H1 (cell line): ENCODE results near the gene CRTAC1. TPM values are rescaled to one million over a fixed set of nuclear protein-coding genes. Genes with fewer than 3 reads are reported as not detected.

Experiments used
- CTCF ChIA-PET: fragments of 300-600 bp; sonication (Branson Sonifier 250); formaldehyde crosslinking; loops from one replicate; lab custom pipeline; 2021; ENCODE audit not compliant: partially characterized antibody; lab: Charles Lee
- POLR2A ChIA-PET: fragments of 300-600 bp; sonication (Branson Sonifier 250); formaldehyde crosslinking; loops from one replicate; lab custom pipeline; 2021; ENCODE audit warnings: inconsistent platforms; ENCODE audit not compliant: partially characterized antibody; lab: Charles Lee
- DNase-seq, 2 experiments: peaks; one replicate each; pipeline versions ENCODE4 v3.0.0 to v3.0.0-alpha.2; 2010 to 2022; ENCODE audit warnings: low spot score in 2 of 2, low read depth in 1 of 2, mixed read lengths in 1 of 2
- FAIRE-seq: peaks from 2 replicates; lab custom pipeline; 2011; peaks lifted over from hg19 to GRCh38; lab: Jason Lieb, UNC
- H2AFZ ChIP-seq: 2 replicates; pipeline ENCODE4 v1.8.1; 2012; ENCODE audit warnings: low read length, inconsistent platforms
- H2AK5ac ChIP-seq: 2 replicates; pipeline ENCODE4 v1.6.1; 2013; ENCODE audit warnings: low read depth, low read length
- H2BK120ac ChIP-seq: replicated peaks from 2 replicates; pipeline ENCODE3; 2013; ENCODE audit warnings: low read depth, low read length, inconsistent platforms
- H2BK12ac ChIP-seq: 2 replicates; pipeline ENCODE4 v1.6.1; 2013; ENCODE audit warnings: low read depth, low read length
- H2BK15ac ChIP-seq: 2 replicates; pipeline ENCODE4 v1.6.1; 2013; ENCODE audit warnings: low read length
- H2BK20ac ChIP-seq: 2 replicates; pipeline ENCODE4 v1.6.1; 2013; ENCODE audit warnings: low read length
- H2BK5ac ChIP-seq: 2 replicates; pipeline ENCODE4 v1.6.1; 2013; ENCODE audit warnings: low read depth, low read length
- H3K14ac ChIP-seq: 2 replicates; pipeline ENCODE4 v1.6.1; 2013; ENCODE audit warnings: inconsistent platforms; ENCODE audit not compliant: insufficient read length
- H3K18ac ChIP-seq: 2 replicates; pipeline ENCODE4 v1.6.1; 2013; ENCODE audit warnings: low read length; ENCODE audit errors: extremely low read depth
- H3K23ac ChIP-seq: 2 replicates; pipeline ENCODE4 v1.6.1; 2013; ENCODE audit warnings: inconsistent platforms; ENCODE audit not compliant: insufficient read length
- H3K23me2 ChIP-seq: 2 replicates; pipeline ENCODE4 v1.6.1; 2013; ENCODE audit warnings: low read depth, low read length
- H3K27ac ChIP-seq: 2 replicates; pipeline ENCODE4 v1.6.1; 2011; ENCODE audit warnings: low read depth, low read length, inconsistent platforms
- H3K27me3 ChIP-seq, 4 experiments: replicated peaks in 1 of 4; 1 replicate in 1 of 4; 2 replicates in 3 of 4; pipeline versions ENCODE4 v1.6.1 to v1.8.1; 2011 to 2013; ENCODE audit warnings: low read length in 3 of 4, mild to moderate bottlenecking in 3 of 4, inconsistent platforms in 2 of 4, mixed read lengths in 2 of 4, moderate library complexity in 1 of 4; ENCODE audit not compliant: control insufficient read depth in 3 of 4, insufficient read depth in 3 of 4; ENCODE audit errors: extremely low read depth in 1 of 4
- H3K36me3 ChIP-seq, 4 experiments: 2 replicates each; pipeline versions ENCODE4 v1.6.1 to v1.8.1; 2011 to 2013; ENCODE audit warnings: mild to moderate bottlenecking in 4 of 4, low read length in 3 of 4, moderate library complexity in 2 of 4, control low read depth in 1 of 4, inconsistent platforms in 1 of 4; ENCODE audit not compliant: insufficient read depth in 4 of 4, control insufficient read depth in 2 of 4
- H3K4ac ChIP-seq: replicated peaks from 2 replicates; pipeline ENCODE3; 2013; ENCODE audit warnings: low read length, low read depth, mixed read lengths, inconsistent platforms; ENCODE audit not compliant: insufficient read length
- H3K4me1 ChIP-seq, 4 experiments: replicated peaks in 1 of 4; 1 replicate in 1 of 4; 2 replicates in 3 of 4; pipeline versions ENCODE4 v1.6.1 to v1.8.1; 2011 to 2013; ENCODE audit warnings: low read length in 3 of 4, inconsistent platforms in 2 of 4, mixed read lengths in 1 of 4; ENCODE audit not compliant: insufficient read depth in 4 of 4, control insufficient read depth in 3 of 4
- H3K4me2 ChIP-seq, 2 experiments: 2 replicates each; pipeline versions ENCODE4 v1.6.1 to v1.8.1; 2011 to 2013; ENCODE audit warnings: low read depth in 2 of 2, low read length in 2 of 2, control low read depth in 1 of 2, inconsistent platforms in 1 of 2, mild to moderate bottlenecking in 1 of 2; ENCODE audit not compliant: insufficient read depth in 1 of 2
- H3K4me3 ChIP-seq, 4 experiments: fragments of 200-600, 300-600 bp in 1 of 4; sonication (generic), shearing (Covaris generic), sonication (Bioruptor Twin) in 1 of 4; 2 replicates each; pipeline versions ENCODE4 v1.5.1 to v1.8.1; 2011 to 2016; ENCODE audit warnings: low read length in 4 of 4, low read depth in 3 of 4, control low read depth in 2 of 4, inconsistent platforms in 2 of 4, mild to moderate bottlenecking in 2 of 4, mixed read lengths in 1 of 4, moderate library complexity in 1 of 4; ENCODE audit not compliant: insufficient read depth in 2 of 4; ENCODE audit errors: extremely low read depth in 1 of 4
- H3K56ac ChIP-seq: replicated peaks from 2 replicates; pipeline ENCODE3; 2013; ENCODE audit warnings: low read depth, mild to moderate bottlenecking, mixed read lengths, low read length, inconsistent platforms; ENCODE audit not compliant: insufficient read length
- H3K79me1 ChIP-seq: 2 replicates; pipeline ENCODE4 v1.6.1; 2013; ENCODE audit warnings: low read depth, low read length, control low read depth
- H3K79me2 ChIP-seq, 2 experiments: 2 replicates each; pipeline versions ENCODE4 v1.6.1 to v1.8.1; 2012 to 2013; ENCODE audit warnings: low read length in 2 of 2, mild to moderate bottlenecking in 2 of 2, inconsistent platforms in 1 of 2; ENCODE audit not compliant: insufficient read depth in 2 of 2, control insufficient read depth in 1 of 2
- H3K9ac ChIP-seq, 4 experiments: replicated peaks in 1 of 4; 1 replicate in 1 of 4; 2 replicates in 3 of 4; pipeline versions ENCODE4 v1.6.1 to v1.8.1; 2011 to 2013; ENCODE audit warnings: low read depth in 3 of 4, low read length in 3 of 4, control low read depth in 2 of 4, mild to moderate bottlenecking in 2 of 4, moderate library complexity in 2 of 4, inconsistent platforms in 1 of 4; ENCODE audit errors: extremely low read depth in 1 of 4
- H3K9me3 ChIP-seq, 2 experiments: 2 replicates each; pipeline versions ENCODE4 v1.6.1 to v1.8.1; 2012 to 2013; ENCODE audit warnings: mild to moderate bottlenecking in 2 of 2, moderate library complexity in 2 of 2, control low read depth in 1 of 2, inconsistent platforms in 1 of 2, low read depth in 1 of 2, low read length in 1 of 2, mixed read lengths in 1 of 2; ENCODE audit not compliant: insufficient read depth in 2 of 2
- H4K20me1 ChIP-seq, 2 experiments: replicated peaks in 1 of 2; 2 replicates each; pipeline versions ENCODE3 to v1.8.1; 2011 to 2013; ENCODE audit warnings: inconsistent platforms in 2 of 2, low read length in 2 of 2, mild to moderate bottlenecking in 1 of 2; ENCODE audit not compliant: insufficient read depth in 2 of 2, control insufficient read depth in 1 of 2
- H4K5ac ChIP-seq: 2 replicates; pipeline ENCODE4 v1.6.1; 2013; ENCODE audit warnings: low read length, low read depth, mixed read lengths, inconsistent platforms; ENCODE audit not compliant: insufficient read length
- H4K8ac ChIP-seq: 2 replicates; pipeline ENCODE4 v1.8.0; 2013; ENCODE audit warnings: mild to moderate bottlenecking, moderate library complexity, low read length, inconsistent platforms; ENCODE audit not compliant: insufficient read depth; ENCODE audit errors: extremely low read depth
- H4K91ac ChIP-seq: replicated peaks from 2 replicates; pipeline ENCODE3; 2013; ENCODE audit warnings: low read length, mixed read lengths, inconsistent platforms; ENCODE audit not compliant: insufficient read length
- KDM5A ChIP-seq: fragments of 200-600 bp; IDR thresholded peaks from 2 replicates; pipeline ENCODE4 v1.7.1; 2012; ENCODE audit warnings: mild to moderate bottlenecking, low read length, inconsistent platforms, mixed read lengths
- NANOG ChIP-seq: IDR thresholded peaks from 2 replicates; pipeline ENCODE4 v1.6.1; 2011; ENCODE audit warnings: low read length, low read depth, mild to moderate bottlenecking, inconsistent platforms; ENCODE audit not compliant: insufficient read depth, poor library complexity, severe bottlenecking
- WGBS, 2 experiments: shearing (Covaris generic) in 1 of 2; methylation state at CpG; one replicate each; pipeline versions ENCODE4 v1.1.6 to v1.1.7; 2013 to 2015; ENCODE audit warnings: low lambda C conversion rate in 2 of 2, mixed read lengths in 2 of 2, inconsistent platforms in 1 of 2, low coverage in 1 of 2, missing lambda C conversion rate in 1 of 2; ENCODE audit not compliant: insufficient replicate concordance in 2 of 2, insufficient coverage in 1 of 2, insufficient read length in 1 of 2; ENCODE audit errors: extremely low coverage in 1 of 2, missing lambda C conversion rate in 1 of 2; 5-methylcytosine and 5-hydroxymethylcytosine counted together
- polyA plus RNA-seq, 7 experiments: library from polyadenylated mRNA; depleted of rRNA in 3 of 7; stranded (reverse) in 5 of 7; unstranded in 2 of 7; fragments of >200 nt in 5 of 7; fragments of 200-250 nt in 2 of 7; gene quantifications; 1 replicate in 5 of 7; 2 replicates in 1 of 7; 4 replicates in 1 of 7; pipeline versions ENCODE4 v1.2.1 to v1.2.3, GENCODE V29; 2011 to 2013; ENCODE audit warnings: missing spikeins in 2 of 7, mixed read lengths in 2 of 7
- total RNA-seq: library from RNA; stranded (reverse); fragmentation: NEBNext Ultra II Directional; extraction: Animal tissue kit (Norgen Biotek cat#: 25700); gene quantifications from 2 replicates; pipeline ENCODE4 v1.2.1, GENCODE V29; 2021

Gene CRTAC1
- total and polyA plus RNA-seq, 2 of the 8 experiments (the other 6 are each of a cell fraction or from before 2014, with no cell fraction given) = 0.91 to 1.2 TPM

GRCh38 chr10:97892506-97892905 lies 137.9 kb downstream of the CRTAC1 start:
- CTCF ChIA-PET = interaction anchor here (1.1 kb wide), 1 partner anchor 99 kb away, joined by 3 read pairs; no protein-coding TSS in a partner anchor
- no peak overlapping the region for H3K4ac ChIP-seq
- no peak for FAIRE-seq

More at GRCh38 chr10:97892506-97892905, 137.9 kb downstream of the CRTAC1 start:
- no peak overlapping the region for H3K4me2 ChIP-seq
- H2AK5ac ChIP-seq = no peak overlapping the region
- no peak overlapping the region for H2BK15ac ChIP-seq
- H3K9ac ChIP-seq = no peak overlapping the region
- H3K23ac ChIP-seq = no peak overlapping the region
- H3K79me1 ChIP-seq = no peaks in the 10 kb centered on the region
- no peak overlapping the region for H3K27ac ChIP-seq
- H3K56ac ChIP-seq = no peak overlapping the region
- no peaks in the 10 kb centered on the region for H3K27me3 ChIP-seq
- no peak overlapping the region for H2BK5ac ChIP-seq
- H2BK12ac ChIP-seq = no peak overlapping the region
- H3K18ac ChIP-seq = no peak overlapping the region
- H3K36me3 ChIP-seq = no peaks in the 10 kb centered on the region
- no peaks in the 10 kb centered on the region for H4K20me1 ChIP-seq
- no peak overlapping the region for H2BK120ac ChIP-seq
- no peak for TF ChIP-seq NANOG
- TF ChIP-seq KDM5A = no peak
- POLR2A ChIA-PET = interaction anchor here (1.4 kb wide), 1 partner anchor 11 kb away, joined by 3 read pairs; no protein-coding TSS in a partner anchor
- no peak overlapping the region for H4K5ac ChIP-seq
- no peaks in the 10 kb centered on the region for H3K9me3 ChIP-seq
- no peak for DNase-seq
- H2AFZ ChIP-seq = no peak overlapping the region
- no peak overlapping the region for H4K91ac ChIP-seq
- no peaks in the 10 kb centered on the region for H3K79me2 ChIP-seq
- H3K4me1 ChIP-seq = peaks cover 0 to 17% (median 12%) of the 10 kb centered on the region in 4 experiments; a peak in 6 of 7 replicates
- no peak overlapping the region for H3K14ac ChIP-seq
- 86% methylated on average over 2 of the region's 2 CpGs; no CpG with 5 or more reads in 1 of the 2 experiments for WGBS, 2 experiments
- H3K23me2 ChIP-seq = peaks cover 4% of the 10 kb centered on the region; the same call in 1 of the 2 replicates
- no peak overlapping the region for H4K8ac ChIP-seq
- H2BK20ac ChIP-seq = no peak overlapping the region
- no peak overlapping the region for H3K4me3 ChIP-seq
